Natural killer cell (primary cell): ENCODE results near the gene PGPEP1. TPM values are rescaled to one million over a fixed set of nuclear protein-coding genes. Genes with fewer than 3 reads are reported as not detected.

ENCODE experiments used
- ATAC-seq, 3 donors: fragments of 150-1000 bp in 2 of 3; fragments of 200-7000 bp in 1 of 3; cut with Tn5 transposase; 1 replicate in 1 of 3; 2 replicates in 2 of 3; pipeline ENCODE4 v1.10.0; 2021; ENCODE audit warnings: mild to moderate bottlenecking in 2 of 3, moderate library complexity in 2 of 3
- DNase-seq, 2 donors: peaks; one replicate each; pipeline versions ENCODE4 v3.0.0 to v3.0.0-alpha.2; 2013 to 2021; ENCODE audit warnings: mixed read lengths in 1 of 2
- H3K27ac ChIP-seq: one replicate; pipeline ENCODE4 v1.5.1; 2013; ENCODE audit warnings: mild to moderate bottlenecking, low read length
- H3K27me3 ChIP-seq: one replicate; pipeline ENCODE4 v1.6.1; 2013; ENCODE audit warnings: low read length; ENCODE audit not compliant: control insufficient read depth, insufficient read depth
- H3K36me3 ChIP-seq: one replicate; pipeline ENCODE4 v1.6.1; 2013; ENCODE audit warnings: low read length; ENCODE audit not compliant: control insufficient read depth, insufficient read depth
- H3K4me1 ChIP-seq: one replicate; pipeline ENCODE4 v1.6.1; 2013; ENCODE audit warnings: low read length; ENCODE audit not compliant: control insufficient read depth, insufficient read depth
- H3K4me3 ChIP-seq: one replicate; pipeline ENCODE4 v1.5.1; 2013; ENCODE audit warnings: low read length
- H3K9me3 ChIP-seq: one replicate; pipeline ENCODE4 v1.6.1; 2013; ENCODE audit warnings: low read length; ENCODE audit not compliant: control insufficient read depth, insufficient read depth
- H3K27ac Mint-ChIP-seq, 2 donors: one replicate each; pipeline ENCODE4 v1.8.0; 2022; ENCODE audit warnings: mild to moderate bottlenecking in 2 of 2, mixed read lengths in 2 of 2, moderate library complexity in 1 of 2
- H3K27me3 Mint-ChIP-seq, 2 donors: one replicate each; pipeline ENCODE4 v1.8.0; 2022; ENCODE audit warnings: low read depth in 2 of 2, mixed read lengths in 2 of 2
- H3K36me3 Mint-ChIP-seq: one replicate; pipeline ENCODE4 v1.8.0; 2022; ENCODE audit warnings: mixed read lengths
- H3K4me1 Mint-ChIP-seq, 2 donors: one replicate each; pipeline ENCODE4 v1.8.0; 2022; ENCODE audit warnings: mixed read lengths in 2 of 2
- H3K4me3 Mint-ChIP-seq: one replicate; pipeline ENCODE4 v1.8.0; 2022; ENCODE audit warnings: mild to moderate bottlenecking, moderate library complexity, mixed read lengths
- H3K9me3 Mint-ChIP-seq, 2 donors: one replicate each; pipeline ENCODE4 v1.8.0; 2022; ENCODE audit warnings: mixed read lengths in 2 of 2
- CTCF ChIP-seq: fragments of 200-600 bp; IDR thresholded peaks from one replicate; pipeline ENCODE4 v1.8.0; 2022; ENCODE audit warnings: antibody characterized with exemption
- WGBS: methylation state at CpG from one replicate; pipeline ENCODE4 v1.1.7; 2013; ENCODE audit warnings: missing lambda C conversion rate; ENCODE audit not compliant: insufficient coverage; 5-methylcytosine and 5-hydroxymethylcytosine counted together
- intact Hi-C: fragments of 100-400 bp; cut with micrococcal nuclease; formaldehyde crosslinking; loops from one replicate; pipeline ENCODE4 v1.14.2; 2022
- total RNA-seq, 4 donors: library from RNA; stranded (reverse); fragments of 120-200 nt in 1 of 4; gene quantifications; one replicate each; pipeline versions ENCODE4 v1.2.3 to v1.2.4, GENCODE V29; 2013 to 2022

The PGPEP1 gene
- total RNA-seq, 3 donors from 2014 or later (not counting 1 experiment from before 2014, with no cell fraction given): 69.1 to 73.3 (median 71.0) TPM

GRCh38 chr19:18332917-18333530, 7.4 kb upstream of the PGPEP1 start:
- no peaks in the 10 kb centered on the region for H3K36me3 Mint-ChIP-seq
- H3K4me3 Mint-ChIP-seq: no peak overlapping the region
- Histone ChIP-seq H3K4me3 (no peak overlapping the region), H3K27ac (no peak overlapping the region), H3K4me1 (peaks cover 12% of the 10 kb centered on the region), H3K27me3 (no peaks in the 10 kb centered on the region), H3K9me3 (no peaks in the 10 kb centered on the region), H3K36me3 (no peaks in the 10 kb centered on the region)
- no peaks in the 10 kb centered on the region for H3K27me3 Mint-ChIP-seq
- peaks cover 10% of the 10 kb centered on the region in 2 donors for H3K4me1 Mint-ChIP-seq
- 92% methylated on average over 15 of the region's 15 CpGs for WGBS
- intact Hi-C loops: no loop called here
- ATAC-seq: no peak
- H3K27ac Mint-ChIP-seq: no peak overlapping the region
- no peak for DNase-seq
- H3K9me3 Mint-ChIP-seq: no peaks in the 10 kb centered on the region
- TF ChIP-seq CTCF: no peak

GRCh38 chr19:18333680-18334079, 6.7 kb upstream of the PGPEP1 start:
- H3K4me3 ChIP-seq: no peak overlapping the region
- intact Hi-C loops: no loop called here
- Mint-ChIP-seq H3K4me1 (peaks cover 4% of the 10 kb centered on the region in 2 donors), H3K27me3 (no peaks in the 10 kb centered on the region), H3K4me3 (no peak overlapping the region), H3K9me3 (no peaks in the 10 kb centered on the region), H3K27ac (no peak overlapping the region), H3K36me3 (no peaks in the 10 kb centered on the region)
- DNase-seq: no peak
- no peaks in the 10 kb centered on the region for H3K27me3 ChIP-seq
- no peak overlapping the region for H3K27ac ChIP-seq
- H3K4me1 ChIP-seq: peaks cover 6% of the 10 kb centered on the region
- 95% methylated on average over 5 of the region's 6 CpGs for WGBS
- H3K36me3 ChIP-seq: no peaks in the 10 kb centered on the region
- H3K9me3 ChIP-seq: no peaks in the 10 kb centered on the region
- no peak for TF ChIP-seq CTCF
- ATAC-seq: no peak

- ATAC-seq: no peak
- DNase-seq: no peak
- Histone ChIP-seq H3K36me3 (no peaks in the 10 kb centered on the region), H3K27me3 (no peaks in the 10 kb centered on the region), H3K9me3 (no peaks in the 10 kb centered on the region), H3K4me3 (no peak overlapping the region), H3K4me1 (peaks cover 13% of the 10 kb centered on the region), H3K27ac (no peak overlapping the region)
- Mint-ChIP-seq H3K27me3 (no peaks in the 10 kb centered on the region), H3K27ac (no peak overlapping the region), H3K4me1 (peaks cover 7 to 11% of the 10 kb centered on the region in 2 donors), H3K4me3 (no peak overlapping the region), H3K36me3 (no peaks in the 10 kb centered on the region), H3K9me3 (no peaks in the 10 kb centered on the region)
- intact Hi-C loops: no loop called here
- WGBS: 73% methylated on average over 5 of the region's 7 CpGs
- no peak for TF ChIP-seq CTCF
Measured at GRCh38 chr19:18336121-18336520, 4.3 kb upstream of the PGPEP1 start.

GRCh38 chr19:18338541-18338940, 1.9 kb upstream of the PGPEP1 start:
- Mint-ChIP-seq H3K27me3 (no peaks in the 10 kb centered on the region), H3K9me3 (no peaks in the 10 kb centered on the region), H3K4me3 (peak overlapping the region; percentile 55), H3K36me3 (no peaks in the 10 kb centered on the region), H3K4me1 (peaks cover 16% of the 10 kb centered on the region in 2 donors), H3K27ac (no peak overlapping the region)
- Histone ChIP-seq H3K36me3 (peaks cover 4% of the 10 kb centered on the region), H3K27me3 (no peaks in the 10 kb centered on the region), H3K4me3 (no peak overlapping the region), H3K27ac (no peak overlapping the region), H3K9me3 (no peaks in the 10 kb centered on the region), H3K4me1 (peaks cover 20% of the 10 kb centered on the region)
- DNase-seq: no peak
- no peak for ATAC-seq
- WGBS: 97% methylated on average over 6 of the region's 9 CpGs
- no peak for TF ChIP-seq CTCF
- intact Hi-C loops: no loop called here
